CD8-positive, alpha-beta memory T cell (primary cell): ENCODE measurements around the gene KRT72. TPM values are rescaled to one million over a fixed set of nuclear protein-coding genes. Genes with fewer than 3 reads are reported as not detected.
A peak's percentile ranks its signal among the peaks of the same experiment; 100 is the strongest.

Experiments
- CTCF ChIA-PET: fragments of 350-600 bp; sonication (Branson Sonifier 250); formaldehyde crosslinking; loops from one replicate; lab custom pipeline; 2021; ENCODE audit warnings: antibody characterized with exemption; lab: Charles Lee
- POLR2A ChIA-PET: fragments of 350-600 bp; sonication (Branson Sonifier 250); formaldehyde crosslinking; loops from one replicate; lab custom pipeline; 2021; ENCODE audit warnings: antibody characterized with exemption; lab: Charles Lee
- DNase-seq, 5 donors: peaks; one replicate each; pipeline versions ENCODE4 v3.0.0 to v3.0.0-alpha.2; 2020 to 2022; ENCODE audit warnings: mixed read lengths in 1 of 5
- H3K27ac ChIP-seq: one replicate; pipeline ENCODE4 v1.7.0; 2013; ENCODE audit warnings: low read depth, mild to moderate bottlenecking, low read length, moderate library complexity
- H3K27me3 ChIP-seq: 2 replicates; pipeline ENCODE4 v1.7.0; 2013; ENCODE audit warnings: low read length, mild to moderate bottlenecking; ENCODE audit not compliant: insufficient read depth, poor library complexity, severe bottlenecking
- H3K36me3 ChIP-seq: 2 replicates; pipeline ENCODE4 v1.7.0; 2013; ENCODE audit warnings: mild to moderate bottlenecking, low read length, moderate library complexity; ENCODE audit not compliant: insufficient read depth
- H3K4me1 ChIP-seq: 2 replicates; pipeline ENCODE4 v1.7.0; 2013; ENCODE audit warnings: mild to moderate bottlenecking, low read length, moderate library complexity; ENCODE audit not compliant: insufficient read depth
- H3K4me3 ChIP-seq: 2 replicates; pipeline ENCODE4 v1.7.0; 2013; ENCODE audit warnings: mild to moderate bottlenecking, low read length
- H3K9me3 ChIP-seq: 2 replicates; pipeline ENCODE4 v1.7.0; 2013; ENCODE audit warnings: mild to moderate bottlenecking, low read length
- H3K27ac Mint-ChIP-seq, 8 donors: one replicate each; pipeline ENCODE4 v1.8.0; 2020 to 2021; ENCODE audit warnings: mixed read lengths in 8 of 8, mild to moderate bottlenecking in 6 of 8, inconsistent platforms in 3 of 8, moderate library complexity in 3 of 8
- H3K27me3 Mint-ChIP-seq, 2 donors: one replicate each; pipeline ENCODE4 v1.8.0; 2020 to 2021; ENCODE audit warnings: mixed read lengths in 2 of 2, mild to moderate bottlenecking in 1 of 2, moderate library complexity in 1 of 2
- H3K36me3 Mint-ChIP-seq, 3 donors: one replicate each; pipeline ENCODE4 v1.8.0; 2020 to 2021; ENCODE audit warnings: mixed read lengths in 3 of 3, inconsistent platforms in 1 of 3, mild to moderate bottlenecking in 1 of 3
- H3K4me1 Mint-ChIP-seq, 3 donors: one replicate each; pipeline ENCODE4 v1.8.0; 2020 to 2021; ENCODE audit warnings: mixed read lengths in 3 of 3, inconsistent platforms in 1 of 3, mild to moderate bottlenecking in 1 of 3
- H3K4me3 Mint-ChIP-seq, 7 donors: one replicate each; pipeline ENCODE4 v1.8.0; 2020 to 2021; ENCODE audit warnings: mixed read lengths in 7 of 7, mild to moderate bottlenecking in 6 of 7, moderate library complexity in 4 of 7, inconsistent platforms in 2 of 7
- H3K9me3 Mint-ChIP-seq, 5 donors: one replicate each; pipeline ENCODE4 v1.8.0; 2020 to 2022; ENCODE audit warnings: mixed read lengths in 5 of 5, mild to moderate bottlenecking in 3 of 5, moderate library complexity in 2 of 5, inconsistent platforms in 1 of 5
- polyA plus RNA-seq: library from polyadenylated mRNA; unstranded; fragments of 300-500 nt; fragmentation: Illumina TruSeq; gene quantifications from one replicate; pipeline ENCODE4 v1.2.3, GENCODE V29; 2021
- total RNA-seq, 2 experiments: library from RNA; stranded (reverse); gene quantifications; one replicate each; pipeline ENCODE4 v1.2.3, GENCODE V29; 2021

The KRT72 gene
- total and polyA plus RNA-seq, 3 experiments from 2014 or later, result not detected

DNA sequence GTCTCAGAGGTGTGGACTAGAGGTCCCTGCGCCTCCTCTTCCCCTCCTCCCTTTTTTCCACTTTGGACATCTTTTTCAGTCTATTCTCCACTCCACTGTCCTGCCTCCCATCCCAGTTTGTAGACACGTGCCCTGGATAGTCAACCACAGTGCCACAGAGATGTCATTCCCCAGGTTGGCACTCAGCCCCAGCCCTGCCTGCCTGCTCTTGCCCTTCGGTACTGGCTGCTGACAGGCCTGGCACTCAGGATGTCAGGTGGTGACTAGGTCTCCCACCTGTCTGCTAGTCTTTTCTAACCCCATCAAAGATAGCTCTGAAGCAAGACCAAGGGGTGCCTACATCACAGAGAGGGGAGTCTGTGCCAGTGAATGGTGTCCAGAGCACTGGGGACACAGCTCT lies 64.2 kb downstream of the KRT72 start:
- H3K4me3 ChIP-seq, result no peak overlapping the region
- Mint-ChIP-seq H3K27me3 (peaks cover 4 to 8% of the 10 kb centered on the region in 2 donors), H3K36me3 (no peaks in the 10 kb centered on the region), H3K9me3 (no peaks in the 10 kb centered on the region), H3K4me3 (no peak overlapping the region), H3K4me1 (no peaks in the 10 kb centered on the region), H3K27ac (peak overlapping the region in 1 of 8 donors; percentile 51)
- ChIA-PET CTCF (interaction anchor here (1.7 kb wide), 1 partner anchor 334 kb away, joined by 3 read pairs; no protein-coding TSS in a partner anchor), POLR2A (no interaction called here)
- no peaks in the 10 kb centered on the region for H3K4me1 ChIP-seq
- no peak overlapping the region for H3K27ac ChIP-seq
- H3K27me3 ChIP-seq, result no peaks in the 10 kb centered on the region
- no peak for DNase-seq
- no peaks in the 10 kb centered on the region for H3K36me3 ChIP-seq
- no peaks in the 10 kb centered on the region for H3K9me3 ChIP-seq

Other genes with a start within 250 kb of the KRT72 start
- not detected for gene KRT85, start 234.0 kb downstream of the KRT72 start, total RNA-seq
- not detected for gene KRT85, start 234.0 kb downstream of the KRT72 start, polyA plus RNA-seq
- gene KRT84, start 215.8 kb downstream of the KRT72 start, total RNA-seq, result not detected
- not detected for gene KRT84, start 215.8 kb downstream of the KRT72 start, polyA plus RNA-seq
- not detected for gene KRT82, start 195.1 kb downstream of the KRT72 start, total RNA-seq
- gene KRT82, start 195.1 kb downstream of the KRT72 start, polyA plus RNA-seq, result not detected
- gene KRT75, start 167.1 kb downstream of the KRT72 start, total RNA-seq, result not detected
- gene KRT75, start 167.1 kb downstream of the KRT72 start, polyA plus RNA-seq, result not detected
- not detected for gene KRT6B, start 149.3 kb downstream of the KRT72 start, total RNA-seq
- gene KRT6B, start 149.3 kb downstream of the KRT72 start, polyA plus RNA-seq, result not detected
- gene KRT6C, start 127.7 kb downstream of the KRT72 start, total RNA-seq, result not detected
- gene KRT6C, start 127.7 kb downstream of the KRT72 start, polyA plus RNA-seq, result not detected
- not detected for gene KRT6A, start 108.2 kb downstream of the KRT72 start, total RNA-seq
- not detected for gene KRT6A, start 108.2 kb downstream of the KRT72 start, polyA plus RNA-seq
- not detected for gene KRT5, start 81.1 kb downstream of the KRT72 start, total RNA-seq
- gene KRT5, start 81.1 kb downstream of the KRT72 start, polyA plus RNA-seq, result not detected
- gene KRT71, start 48.3 kb downstream of the KRT72 start, total RNA-seq, result not detected
- gene KRT71, start 48.3 kb downstream of the KRT72 start, polyA plus RNA-seq, result not detected
- gene KRT74, start 27.6 kb downstream of the KRT72 start, total RNA-seq, result not detected
- gene KRT74, start 27.6 kb downstream of the KRT72 start, polyA plus RNA-seq, result not detected
- under 1 TPM in 1 of 2 experiments, not detected in 1; 0.13 TPM for gene KRT73, start 17.1 kb upstream of the KRT72 start, total RNA-seq
- 0.24 TPM for gene KRT73, start 17.1 kb upstream of the KRT72 start, polyA plus RNA-seq
- gene KRT2, start 50.7 kb upstream of the KRT72 start, total RNA-seq, result not detected
- 0.16 TPM for gene KRT2, start 50.7 kb upstream of the KRT72 start, polyA plus RNA-seq
- gene KRT1, start 78.9 kb upstream of the KRT72 start, total RNA-seq, result not detected
- gene KRT1, start 78.9 kb upstream of the KRT72 start, polyA plus RNA-seq, result 3.4 TPM
- gene KRT77, start 102.1 kb upstream of the KRT72 start, total RNA-seq, result not detected
- gene KRT77, start 102.1 kb upstream of the KRT72 start, polyA plus RNA-seq, result not detected
- not detected for gene KRT76, start 175.9 kb upstream of the KRT72 start, total RNA-seq
- gene KRT76, start 175.9 kb upstream of the KRT72 start, polyA plus RNA-seq, result not detected
- not detected for gene KRT3, start 194.7 kb upstream of the KRT72 start, total RNA-seq
- not detected for gene KRT3, start 194.7 kb upstream of the KRT72 start, polyA plus RNA-seq
- gene KRT4, start 212.7 kb upstream of the KRT72 start, total RNA-seq, result not detected
- gene KRT4, start 212.7 kb upstream of the KRT72 start, polyA plus RNA-seq, result not detected
- gene KRT79, start 232.8 kb upstream of the KRT72 start, total RNA-seq, result not detected
- gene KRT79, start 232.8 kb upstream of the KRT72 start, polyA plus RNA-seq, result not detected
- gene KRT78, start 247.5 kb upstream of the KRT72 start, total RNA-seq, result not detected
- gene KRT78, start 247.5 kb upstream of the KRT72 start, polyA plus RNA-seq, result not detected